ENCODE measurements around the gene GPR35.

Gene GPR35

DNA sequence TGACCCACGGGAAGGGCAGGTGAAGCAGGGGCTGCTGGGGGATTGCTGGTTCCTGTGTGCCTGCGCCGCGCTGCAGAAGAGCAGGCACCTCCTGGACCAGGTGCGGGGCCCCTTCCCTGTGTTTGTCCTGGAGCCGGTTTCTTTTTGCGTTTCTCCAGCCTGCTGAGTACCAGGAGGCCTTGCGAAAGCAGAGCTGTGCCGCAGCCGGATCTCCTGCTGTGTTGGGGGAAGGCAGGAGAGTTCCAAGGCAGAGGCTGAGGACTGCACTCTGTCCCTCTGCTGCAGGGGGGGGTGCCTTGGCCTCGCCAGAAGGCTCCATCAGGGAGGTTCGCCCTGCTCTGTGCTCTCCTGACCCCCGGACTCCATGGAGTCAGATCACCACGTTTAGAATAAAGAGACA, 35.9 kb upstream of the GPR35 start:
- no peak for DNase-seq (ENCODE audit: low spot score)

GRCh38 chr2:240589850-240590525, 35.3 kb upstream of the GPR35 start:
- no peak for DNase-seq (ENCODE audit: low spot score)

- no peak for DNase-seq (ENCODE audit: low spot score)
Observed at GRCh38 chr2:240590681-240591111, 34.6 kb upstream of the GPR35 start.

- DNase-seq (ENCODE audit: low spot score): no peak
Observed at GRCh38 chr2:240591226-240591625, 34.1 kb upstream of the GPR35 start.

DNA sequence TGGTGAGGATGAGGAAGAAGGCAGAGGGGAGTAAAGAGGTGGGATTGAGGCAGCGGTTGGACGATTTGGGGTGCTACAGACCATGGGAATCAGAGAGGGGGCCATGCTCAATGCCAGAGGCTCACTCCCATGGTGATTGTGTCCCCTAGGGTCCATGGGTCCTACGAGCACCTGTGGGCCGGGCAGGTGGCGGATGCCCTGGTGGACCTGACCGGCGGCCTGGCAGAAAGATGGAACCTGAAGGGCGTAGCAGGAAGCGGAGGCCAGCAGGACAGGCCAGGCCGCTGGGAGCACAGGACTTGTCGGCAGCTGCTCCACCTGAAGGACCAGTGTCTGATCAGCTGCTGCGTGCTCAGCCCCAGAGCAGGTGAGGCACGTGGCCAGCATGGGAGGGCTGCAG, 33.5 kb upstream of the GPR35 start:
- DNase-seq (ENCODE audit: low spot score): no peak

GRCh38 chr2:240593026-240593702, 32.1 kb upstream of the GPR35 start:
- no peak for DNase-seq (ENCODE audit: low spot score)

GRCh38 chr2:240593703-240594451, 31.4 kb upstream of the GPR35 start:
- DNase-seq (ENCODE audit: low spot score): no peak

DNA sequence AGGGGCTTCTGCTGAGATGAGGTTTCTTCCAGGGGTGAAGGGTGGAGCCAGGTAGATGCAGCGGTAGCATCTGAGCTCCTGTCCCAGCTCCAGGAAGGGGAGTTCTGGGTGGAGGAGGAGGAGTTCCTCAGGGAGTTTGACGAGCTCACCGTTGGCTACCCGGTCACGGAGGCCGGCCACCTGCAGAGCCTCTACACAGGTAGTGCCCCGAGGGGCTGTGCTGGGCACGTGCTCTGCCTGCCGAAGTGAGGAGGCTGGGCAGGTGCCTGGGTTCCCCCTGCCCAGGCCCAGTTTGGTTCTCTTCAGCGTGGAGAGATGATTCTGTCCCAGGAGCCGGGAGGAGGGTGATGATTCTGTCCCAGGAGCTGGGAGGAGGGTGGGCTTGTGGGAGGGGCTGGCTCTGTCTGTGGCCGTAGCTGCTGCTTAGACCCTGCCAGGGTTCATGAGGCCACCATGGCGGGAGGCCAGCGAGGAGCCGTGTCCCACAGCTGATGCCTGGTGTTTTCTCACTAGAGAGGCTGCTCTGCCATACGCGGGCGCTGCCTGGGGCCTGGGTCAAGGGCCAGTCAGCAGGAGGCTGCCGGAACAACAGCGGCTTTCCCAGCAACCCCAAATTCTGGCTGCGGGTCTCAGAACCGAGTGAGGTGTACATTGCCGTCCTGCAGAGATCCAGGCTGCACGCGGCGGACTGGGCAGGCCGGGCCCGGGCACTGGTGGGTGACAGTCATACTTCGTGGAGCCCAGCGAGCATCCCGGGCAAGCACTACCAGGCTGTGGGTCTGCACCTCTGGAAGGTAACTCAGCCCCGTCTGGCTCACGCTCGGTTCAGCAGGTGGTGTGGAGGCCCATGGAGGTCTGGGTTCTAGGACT, 30.5 kb upstream of the GPR35 start:
- no peak for DNase-seq (ENCODE audit: low spot score)

DNA sequence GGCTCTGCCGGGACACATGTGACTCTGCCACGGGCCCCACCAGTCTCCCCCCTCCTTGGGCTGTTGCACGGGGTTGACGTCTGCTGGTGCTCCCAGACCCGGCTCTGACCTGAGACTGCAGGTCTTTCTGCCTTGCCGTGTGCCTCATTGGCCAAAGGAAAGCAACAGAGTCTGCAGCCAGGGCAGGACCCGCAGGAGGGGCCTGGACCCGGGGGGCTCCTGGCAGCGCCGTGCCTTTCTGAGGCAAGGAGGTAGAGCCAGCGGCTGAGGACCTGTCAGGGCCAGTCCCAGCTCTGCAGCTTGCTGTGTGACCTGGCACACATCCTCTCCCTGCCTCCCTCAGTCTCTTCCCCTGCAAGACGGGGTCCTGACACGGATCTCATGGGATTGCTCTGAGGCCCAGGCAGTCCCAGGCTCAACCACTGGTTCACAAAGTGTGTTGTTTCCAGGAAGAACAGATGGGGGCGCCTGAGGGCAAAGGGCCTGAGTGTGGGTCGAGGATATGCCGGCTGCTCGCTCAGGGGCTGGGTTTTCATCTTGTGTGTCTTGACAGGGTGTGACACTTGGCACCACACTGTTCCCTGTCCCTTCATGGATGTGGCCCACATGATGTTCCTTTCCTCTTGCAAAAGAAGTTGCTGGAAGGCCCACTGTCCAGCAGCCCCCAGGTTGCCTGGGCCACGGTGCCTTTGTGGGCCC, 29.8 kb upstream of the GPR35 start:
- peak; percentile 42 for DNase-seq (ENCODE audit: low spot score)

GRCh38 chr2:240596080-240596460, 29.2 kb upstream of the GPR35 start:
- no peak for DNase-seq (ENCODE audit: low spot score)

- DNase-seq (ENCODE audit: low spot score): no peak
Observed at GRCh38 chr2:240596491-240596931, 28.8 kb upstream of the GPR35 start.

DNA sequence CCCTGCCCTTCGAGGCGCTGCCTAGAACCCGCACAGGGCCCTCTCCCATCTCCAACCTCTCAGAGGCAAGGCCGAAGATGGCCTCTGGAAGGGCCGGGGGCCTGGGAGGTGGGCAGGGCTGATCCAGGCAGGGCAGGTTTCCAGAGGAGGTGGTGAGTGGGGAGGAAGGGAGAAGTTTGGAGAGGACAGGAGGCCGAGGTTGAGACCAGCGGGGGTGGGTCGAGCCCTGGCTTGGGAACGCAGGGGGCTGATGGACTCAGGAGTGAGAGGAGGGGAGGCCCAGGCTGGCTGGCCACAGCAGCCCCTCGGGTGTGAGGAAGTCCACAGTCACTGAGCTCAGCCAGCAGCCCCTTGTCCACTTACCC, 28.2 kb upstream of the GPR35 start:
- no peak for DNase-seq (ENCODE audit: low spot score)

GRCh38 chr2:240597419-240598181, 27.7 kb upstream of the GPR35 start:
- DNase-seq (ENCODE audit: low spot score): no peak

GRCh38 chr2:240598311-240598911, 26.9 kb upstream of the GPR35 start:
- no peak for DNase-seq (ENCODE audit: low spot score)

DNA sequence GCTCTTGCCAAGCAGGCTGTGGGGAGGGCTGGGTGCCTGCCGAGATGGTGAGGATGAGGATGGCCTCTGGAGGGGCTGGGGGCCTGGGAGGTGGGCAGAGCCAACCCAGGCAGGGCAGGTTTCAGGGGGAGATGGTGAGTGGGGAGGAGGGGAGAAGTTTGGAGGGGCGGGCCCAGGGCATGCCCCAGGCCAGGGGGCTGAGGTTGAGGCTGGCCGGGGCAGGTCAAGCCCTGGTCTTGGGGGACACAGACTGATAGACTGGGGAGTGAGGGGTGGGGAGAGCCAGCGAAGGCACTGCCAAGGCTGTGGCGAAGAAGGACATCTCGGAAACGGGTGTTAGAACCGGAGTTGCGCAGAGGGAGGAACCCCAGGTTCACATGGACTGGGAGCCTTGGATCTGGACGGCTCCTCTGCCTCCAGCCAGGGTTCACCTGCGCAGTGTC, 26.1 kb upstream of the GPR35 start:
- no peak for DNase-seq (ENCODE audit: low spot score)

- no peak for DNase-seq (ENCODE audit: low spot score)
Observed at GRCh38 chr2:240600451-240600961, 24.8 kb upstream of the GPR35 start.

DNA sequence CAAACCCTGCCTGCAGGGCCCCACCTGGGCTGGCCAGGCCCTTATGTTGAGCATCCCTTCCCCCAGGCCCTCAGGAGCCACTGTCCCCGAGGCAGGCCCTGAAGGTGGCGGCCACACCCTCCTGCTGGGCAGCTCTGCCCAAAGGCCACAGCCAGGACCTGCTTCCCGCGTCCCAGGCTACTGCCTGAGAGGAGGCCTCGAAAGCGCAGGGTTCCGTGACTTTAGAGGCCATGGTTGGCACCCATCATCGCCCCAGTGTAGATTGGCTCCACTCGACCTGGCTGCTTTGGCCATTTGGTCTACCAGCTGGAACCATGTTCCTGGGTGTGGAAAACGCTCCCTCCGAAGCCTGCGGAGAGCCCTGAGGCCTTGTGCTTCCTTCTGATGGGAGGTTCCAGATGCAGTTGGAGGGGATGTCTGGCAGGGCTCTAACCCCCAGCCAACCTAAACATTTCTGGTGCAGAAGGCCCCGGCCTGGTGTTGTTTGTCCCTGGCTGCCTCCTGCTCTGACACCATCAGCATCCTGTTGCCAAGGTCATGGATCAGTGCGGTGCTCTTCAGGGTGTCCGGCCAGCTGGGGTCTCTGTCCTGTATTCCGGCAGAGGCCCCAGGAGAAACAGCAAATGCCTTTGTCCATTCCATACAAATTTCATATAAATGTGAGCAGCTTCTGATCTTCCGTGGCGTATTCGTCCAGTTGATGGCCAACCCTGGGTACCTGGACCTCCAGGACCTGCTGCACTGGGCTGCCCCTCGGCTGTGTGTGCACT, 24.0 kb upstream of the GPR35 start:
- no peak for DNase-seq (ENCODE audit: low spot score)

- DNase-seq (ENCODE audit: low spot score): no peak
Observed at GRCh38 chr2:240601831-240602160, 23.5 kb upstream of the GPR35 start.

- no peak for DNase-seq (ENCODE audit: low spot score)
Observed at GRCh38 chr2:240602266-240603050, 22.8 kb upstream of the GPR35 start.

All from activated CD4-positive, alpha-beta T cell treated with anti-CD3 and anti-CD28 coated beads, Interleukin-2, Interleukin-4, amounts not matched to agents 100 ng/mL and 50 ng/mL, durations not matched to agents 16 hours and 8 hours (primary cell).